Measurements from ENCODE around the gene RTBDN.

The RTBDN gene

DNA sequence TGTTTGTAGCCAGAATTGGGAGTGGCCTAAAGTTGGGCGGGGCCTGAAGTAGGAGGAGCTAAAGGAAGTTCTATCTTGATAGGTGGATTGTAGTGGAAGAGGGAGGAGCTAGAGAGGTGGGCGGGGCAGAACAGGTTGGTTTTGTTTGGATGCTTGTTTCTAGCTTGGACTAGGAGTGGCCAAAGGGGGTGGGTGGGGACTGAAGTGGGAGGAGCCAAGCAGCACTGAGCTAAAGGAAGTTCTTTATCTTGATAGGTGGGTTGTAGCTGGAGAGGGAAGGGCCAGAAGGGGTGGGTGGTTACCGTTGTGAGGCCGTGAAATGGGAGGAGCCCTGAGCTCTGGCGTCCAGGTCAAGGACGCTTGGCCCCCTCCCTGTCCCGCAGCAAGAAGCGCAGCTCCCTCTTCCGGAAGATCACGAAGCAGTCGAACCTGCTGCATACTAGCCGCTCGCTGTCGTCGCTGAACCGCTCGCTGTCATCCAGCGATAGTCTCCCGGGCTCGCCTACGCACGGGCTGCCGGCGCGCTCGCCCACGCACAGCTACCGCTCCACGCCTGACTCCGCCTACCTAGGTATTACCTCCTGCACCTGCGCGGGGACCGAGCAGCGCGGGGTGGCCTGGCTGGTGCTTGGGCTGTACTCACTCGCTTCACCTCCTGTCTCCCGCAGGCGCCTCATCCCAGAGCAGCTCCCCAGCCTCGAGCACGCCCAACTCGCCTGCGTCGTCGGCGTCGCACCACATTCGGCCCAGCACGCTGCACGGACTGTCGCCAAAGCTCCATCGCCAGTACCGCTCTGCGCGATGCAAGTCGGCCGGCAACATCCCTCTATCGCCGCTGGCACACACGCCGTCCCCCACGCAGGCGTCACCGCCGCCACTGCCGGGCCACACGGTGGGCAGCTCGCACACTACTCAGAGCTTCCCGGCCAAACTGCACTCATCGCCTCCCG is 38.8 kb upstream of the RTBDN start:
- FAIRE-seq (no peak), DNase-seq (ENCODE audit: insufficient read length, low spot score) (no peak)
- TF ChIP-seq, protein P1, sequence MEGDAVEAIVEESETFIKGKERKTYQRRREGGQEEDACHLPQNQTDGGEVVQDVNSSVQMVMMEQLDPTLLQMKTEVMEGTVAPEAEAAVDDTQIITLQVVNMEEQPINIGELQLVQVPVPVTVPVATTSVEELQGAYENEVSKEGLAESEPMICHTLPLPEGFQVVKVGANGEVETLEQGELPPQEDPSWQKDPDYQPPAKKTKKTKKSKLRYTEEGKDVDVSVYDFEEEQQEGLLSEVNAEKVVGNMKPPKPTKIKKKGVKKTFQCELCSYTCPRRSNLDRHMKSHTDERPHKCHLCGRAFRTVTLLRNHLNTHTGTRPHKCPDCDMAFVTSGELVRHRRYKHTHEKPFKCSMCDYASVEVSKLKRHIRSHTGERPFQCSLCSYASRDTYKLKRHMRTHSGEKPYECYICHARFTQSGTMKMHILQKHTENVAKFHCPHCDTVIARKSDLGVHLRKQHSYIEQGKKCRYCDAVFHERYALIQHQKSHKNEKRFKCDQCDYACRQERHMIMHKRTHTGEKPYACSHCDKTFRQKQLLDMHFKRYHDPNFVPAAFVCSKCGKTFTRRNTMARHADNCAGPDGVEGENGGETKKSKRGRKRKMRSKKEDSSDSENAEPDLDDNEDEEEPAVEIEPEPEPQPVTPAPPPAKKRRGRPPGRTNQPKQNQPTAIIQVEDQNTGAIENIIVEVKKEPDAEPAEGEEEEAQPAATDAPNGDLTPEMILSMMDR (IDR thresholded peaks at IDR 0.05; ENCODE audit: insufficient read depth, missing control alignments), result no peak

DNA sequence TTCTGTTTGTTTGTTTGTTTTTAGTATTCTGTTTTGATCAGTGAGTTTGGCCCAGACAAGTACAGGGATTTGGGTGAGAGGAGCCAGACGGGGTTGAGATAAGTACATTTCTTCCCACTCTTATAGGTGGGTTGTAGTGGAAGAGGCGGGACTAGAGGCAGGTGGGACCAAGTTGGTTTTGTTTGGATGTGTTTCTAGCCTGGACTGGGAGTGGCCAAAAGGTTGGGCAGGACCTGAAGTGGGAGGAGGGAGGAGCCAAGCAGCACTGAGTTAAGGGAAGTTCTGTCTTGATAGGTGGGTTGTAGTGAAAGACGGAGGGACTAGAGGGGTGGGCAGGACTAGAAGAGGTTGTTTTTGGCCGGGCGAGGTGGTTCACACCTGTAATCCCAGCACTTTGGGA is 37.9 kb upstream of the RTBDN start:
- TF ChIP-seq, protein P1 (IDR thresholded peaks at IDR 0.05; ENCODE audit: insufficient read depth, missing control alignments), result no peak
- DNase-seq (ENCODE audit: insufficient read length, low spot score), result no peak
- no peak for FAIRE-seq

DNA sequence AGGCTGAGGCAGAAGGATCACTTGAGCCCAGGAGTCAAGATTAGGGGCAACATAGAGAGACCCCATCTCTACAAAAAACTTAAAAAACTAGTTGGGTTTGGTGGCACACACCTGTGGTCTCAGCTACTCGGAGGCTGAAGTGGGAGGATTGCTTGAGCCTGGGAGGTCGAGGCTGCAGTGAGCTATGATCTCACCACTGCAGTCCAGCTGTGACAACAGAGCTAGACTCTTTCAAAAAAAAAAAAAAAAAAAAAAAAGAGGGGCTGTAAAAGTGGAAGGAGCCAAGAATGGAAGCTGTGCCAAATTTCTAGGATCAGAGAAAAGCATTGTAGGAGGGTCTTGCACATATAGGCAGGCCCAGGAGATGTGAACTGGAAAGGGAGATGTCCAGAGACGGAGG is 37.3 kb upstream of the RTBDN start:
- TF ChIP-seq, protein P1 (IDR thresholded peaks at IDR 0.05; ENCODE audit: insufficient read depth, missing control alignments), result no peak
- no peak for FAIRE-seq
- DNase-seq (ENCODE audit: insufficient read length, low spot score), result no peak

DNA sequence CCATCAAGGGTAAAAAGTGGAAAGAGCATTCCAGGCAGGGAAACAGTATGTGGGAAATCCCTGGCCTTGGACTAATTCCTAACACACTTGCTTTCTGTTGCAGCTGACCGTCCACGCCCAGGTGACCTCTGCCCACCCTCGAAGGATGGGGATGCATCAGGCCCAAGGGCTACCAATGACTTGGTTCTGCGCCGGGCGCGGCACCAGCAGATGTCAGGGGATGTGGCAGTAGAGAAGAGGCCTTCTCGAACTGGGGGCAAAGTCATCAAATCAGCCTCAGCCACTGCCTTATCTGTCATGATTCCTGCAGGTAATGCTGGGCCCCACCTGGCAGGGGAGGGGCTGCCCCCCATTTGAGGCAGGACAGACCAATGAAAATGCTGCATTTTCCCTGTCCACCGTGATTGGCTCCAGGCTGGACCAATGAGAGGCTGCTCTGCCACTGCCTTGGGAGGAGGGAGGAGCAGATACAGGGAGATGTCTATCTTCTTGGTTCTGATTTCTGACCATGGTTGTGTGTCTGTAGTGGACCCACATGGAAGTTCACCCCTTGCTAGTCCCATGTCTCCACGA is 34.2 kb upstream of the RTBDN start:
- DNase-seq (ENCODE audit: insufficient read length, low spot score) (peak; percentile 18), FAIRE-seq (no peak)
- TF ChIP-seq, protein P1 (IDR thresholded peaks at IDR 0.05; ENCODE audit: insufficient read depth, missing control alignments), result no peak

DNA sequence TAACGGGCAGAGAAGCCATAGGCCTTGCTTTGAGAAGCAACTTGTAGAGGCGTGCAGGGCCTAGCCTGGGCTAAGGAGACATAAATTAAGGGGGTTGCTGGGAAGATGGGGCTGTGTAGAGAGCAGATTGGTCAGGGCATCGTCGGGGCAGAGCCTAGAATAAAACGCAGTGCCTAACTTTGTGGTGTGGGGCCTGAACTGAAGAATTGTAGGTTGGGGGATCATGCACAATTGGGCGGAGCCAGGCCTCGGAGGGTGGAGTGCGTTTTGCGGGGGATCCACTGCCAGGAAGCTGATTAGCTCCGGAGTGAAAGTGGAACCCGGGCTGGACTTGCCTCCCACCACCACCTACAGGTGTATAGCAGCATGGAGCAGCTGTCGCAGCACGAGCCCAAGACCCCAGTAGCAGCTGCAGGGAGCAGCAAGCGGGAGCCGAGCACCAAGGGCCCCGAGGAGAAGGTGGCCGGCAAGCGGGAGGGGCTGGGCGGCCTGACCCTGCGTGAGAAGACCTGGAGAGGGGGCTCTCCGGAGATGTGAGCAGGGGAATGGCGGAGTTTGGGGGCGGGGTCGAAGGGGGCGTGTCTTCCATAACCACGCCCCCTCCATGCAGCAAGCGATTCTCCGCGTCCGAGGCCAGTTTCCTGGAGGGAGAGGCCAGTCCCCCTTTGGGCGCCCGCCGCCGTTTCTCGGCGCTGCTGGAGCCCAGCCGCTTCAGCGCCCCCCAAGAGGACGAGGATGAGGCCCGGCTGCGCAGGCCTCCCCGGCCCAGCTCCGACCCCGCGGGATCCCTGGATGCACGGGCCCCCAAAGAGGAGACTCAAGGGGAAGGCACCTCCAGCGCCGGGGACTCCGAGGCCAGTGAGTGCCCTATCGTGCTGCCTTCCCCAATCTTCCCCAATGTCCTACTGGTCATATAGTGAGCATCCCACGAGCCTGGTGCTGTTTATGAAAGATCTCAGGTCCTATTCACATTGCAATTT is 33.0 kb upstream of the RTBDN start:
- TF ChIP-seq, protein P1 (IDR thresholded peaks at IDR 0.05; ENCODE audit: insufficient read depth, missing control alignments), result no peak
- no peak for DNase-seq (ENCODE audit: insufficient read length, low spot score)
- no peak for FAIRE-seq

DNA sequence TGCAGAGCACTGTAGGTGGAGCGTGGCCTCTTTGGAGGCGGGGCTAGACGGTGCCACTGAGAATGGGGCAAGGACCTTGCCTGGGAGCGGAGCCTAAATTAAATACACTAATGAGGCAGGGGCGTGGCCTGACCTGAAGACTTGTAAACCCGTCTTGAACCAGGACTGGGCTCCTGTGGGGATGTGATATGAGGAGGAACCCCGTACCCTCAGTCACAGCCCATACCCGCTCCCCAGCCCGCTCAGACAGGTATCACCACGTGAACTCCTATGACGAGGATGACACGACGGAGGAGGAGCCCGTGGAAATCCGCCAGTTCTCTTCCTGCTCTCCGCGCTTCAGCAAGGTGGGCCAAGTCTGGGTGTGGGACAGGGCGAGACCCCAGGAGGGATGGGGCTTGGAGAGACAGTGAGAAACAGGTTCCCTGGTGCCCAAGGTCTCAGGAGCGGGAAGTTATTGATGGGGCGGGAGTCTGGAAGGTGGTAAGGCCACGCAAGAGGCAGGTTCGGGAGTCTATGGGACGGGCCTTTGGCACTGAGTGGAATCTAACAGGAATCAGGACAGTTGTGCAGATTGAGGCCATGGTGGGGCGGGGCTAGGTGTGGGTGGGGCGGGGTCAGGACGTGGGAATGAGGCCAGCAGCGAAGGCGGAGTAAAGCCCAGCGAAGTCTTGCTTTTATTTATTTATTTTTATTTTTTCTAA is 32.2 kb upstream of the RTBDN start:
- no peak for FAIRE-seq
- TF ChIP-seq, protein P1 (IDR thresholded peaks at IDR 0.05; ENCODE audit: insufficient read depth, missing control alignments), result no peak
- no peak for DNase-seq (ENCODE audit: insufficient read length, low spot score)

Data from D721Med (cell line).